NCI-H82 treated with DMSO at 0.1 percent for 48 hours (cell line): ENCODE results near the gene PLEKHA6.

Experiments used
- DNase-seq: peaks from one replicate; lab custom pipeline; 2025; ENCODE audit not compliant: unreplicated experiment; lab: John Stamatoyannopoulos, UW

Gene PLEKHA6

DNA sequence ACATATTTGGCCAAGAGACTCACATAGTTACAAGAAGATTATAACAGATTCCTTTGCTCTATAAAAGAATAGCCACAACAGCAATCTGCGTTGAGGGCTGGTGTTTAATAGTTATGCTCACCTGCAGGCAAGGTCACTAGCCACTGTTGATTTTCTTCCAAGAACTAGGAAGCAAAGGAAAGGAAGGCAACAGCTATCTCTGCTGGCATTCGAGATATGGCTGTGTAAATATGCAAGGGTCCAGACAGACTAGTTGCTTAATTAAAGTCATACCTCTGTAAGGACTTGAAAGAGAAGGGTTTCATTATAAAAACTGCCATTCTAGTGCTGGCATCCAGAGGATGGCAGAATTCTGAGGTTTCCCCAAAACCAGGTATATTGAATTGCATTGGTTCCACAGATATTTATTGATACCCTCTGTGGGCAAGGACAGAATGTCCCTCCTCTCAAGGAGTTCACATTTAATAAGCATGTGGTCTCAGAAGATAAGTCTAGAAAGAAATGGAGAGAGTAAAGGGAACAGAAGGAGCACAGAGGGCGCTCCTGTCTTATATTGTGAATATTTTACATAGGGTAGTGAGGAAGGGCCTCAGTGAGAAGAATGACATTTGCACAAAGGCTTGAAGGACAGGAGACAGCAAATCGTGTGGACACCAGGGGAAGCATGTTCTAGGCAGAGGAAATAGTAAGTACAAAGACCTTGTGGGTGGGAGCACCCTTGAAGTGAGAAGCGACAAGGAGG is 23.6 kb upstream of the PLEKHA6 start:
- DNase-seq, result no peak

DNA sequence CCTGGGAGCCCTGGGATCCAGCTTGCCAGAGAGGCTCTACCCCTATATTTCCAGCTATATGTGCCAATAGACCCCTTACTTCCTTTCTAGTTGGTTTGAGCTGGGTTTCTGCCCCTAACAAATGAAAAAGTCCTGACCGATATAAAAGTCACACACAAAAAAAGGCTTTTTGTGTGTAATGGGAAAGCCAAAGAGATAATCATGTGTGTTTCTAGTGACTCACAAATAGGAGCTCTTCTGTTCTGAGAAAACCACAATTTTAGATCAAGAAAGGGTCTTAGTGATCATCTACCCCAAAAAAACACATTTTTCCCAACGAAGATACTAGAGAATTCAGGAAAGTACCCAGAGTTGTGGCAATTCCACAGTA is 23.0 kb upstream of the PLEKHA6 start:
- DNase-seq, result no peak

DNA sequence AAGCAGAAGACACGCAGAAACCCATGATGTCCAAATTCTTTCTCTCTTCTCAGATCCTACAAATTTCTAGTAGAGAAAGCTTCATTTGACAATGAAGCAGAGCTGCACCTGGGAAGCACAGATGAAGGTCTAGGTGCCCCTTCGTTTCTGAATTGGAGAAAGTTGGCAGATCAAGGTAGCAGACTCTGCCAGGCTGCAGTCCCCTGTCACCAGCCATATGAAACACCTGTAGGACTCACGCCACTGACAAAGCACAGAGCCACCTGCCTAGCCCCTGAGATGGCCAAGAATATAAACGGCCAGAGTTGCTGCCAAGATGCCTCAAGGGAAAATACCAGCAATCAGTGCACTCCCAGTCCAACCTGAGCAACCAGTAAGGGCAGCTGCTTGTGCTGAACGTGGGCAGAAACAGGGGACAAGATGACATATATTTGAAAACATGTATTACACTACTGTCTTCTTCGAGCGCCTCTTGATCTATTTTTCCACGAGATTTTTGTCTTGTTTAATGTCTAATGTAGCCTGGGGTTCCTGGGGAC is 20.6 kb upstream of the PLEKHA6 start:
- DNase-seq, result no peak

DNA sequence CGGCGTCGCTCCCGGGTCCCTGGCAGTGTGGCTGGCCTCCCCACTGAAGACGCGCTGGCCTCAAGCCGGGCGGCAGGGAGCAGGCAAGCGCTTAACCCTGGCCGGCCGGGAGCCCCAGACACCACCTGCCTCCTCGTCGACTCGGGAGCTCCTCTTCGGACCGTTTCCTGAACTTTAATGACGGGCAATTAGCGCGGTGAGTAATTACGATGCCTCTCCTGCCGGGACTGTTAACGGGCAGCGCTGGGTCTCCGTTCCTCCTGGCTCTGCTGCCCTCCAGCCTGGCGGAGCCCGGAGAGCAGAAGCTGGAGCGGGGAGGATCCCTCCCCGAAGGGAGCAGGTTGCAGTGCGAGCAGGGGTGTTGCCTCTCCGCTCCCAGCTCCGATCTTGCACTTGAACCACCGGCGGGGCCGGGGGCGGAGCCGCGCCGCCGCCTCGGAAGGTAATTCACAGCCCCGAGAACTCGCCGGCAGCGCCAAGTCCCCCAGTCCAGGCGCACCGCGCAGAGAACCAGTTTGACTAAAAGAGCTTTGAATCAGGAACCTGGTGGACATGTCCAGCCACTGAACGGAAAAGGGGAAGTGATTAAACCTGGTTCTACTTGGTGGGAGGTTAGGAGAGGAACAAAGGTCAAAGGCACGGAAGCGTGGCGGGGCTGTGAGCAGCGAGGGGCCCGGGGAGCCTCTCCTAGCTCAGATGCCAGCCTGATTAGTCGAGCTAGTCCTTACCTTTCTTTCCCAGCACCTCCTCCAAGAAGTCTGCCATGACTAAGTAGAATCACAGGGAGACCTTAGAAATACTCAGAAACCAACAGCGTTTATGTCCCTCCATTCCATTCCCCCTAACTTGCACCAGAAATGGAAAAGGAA is 18.3 kb upstream of the PLEKHA6 start:
- DNase-seq, result no peak

DNA sequence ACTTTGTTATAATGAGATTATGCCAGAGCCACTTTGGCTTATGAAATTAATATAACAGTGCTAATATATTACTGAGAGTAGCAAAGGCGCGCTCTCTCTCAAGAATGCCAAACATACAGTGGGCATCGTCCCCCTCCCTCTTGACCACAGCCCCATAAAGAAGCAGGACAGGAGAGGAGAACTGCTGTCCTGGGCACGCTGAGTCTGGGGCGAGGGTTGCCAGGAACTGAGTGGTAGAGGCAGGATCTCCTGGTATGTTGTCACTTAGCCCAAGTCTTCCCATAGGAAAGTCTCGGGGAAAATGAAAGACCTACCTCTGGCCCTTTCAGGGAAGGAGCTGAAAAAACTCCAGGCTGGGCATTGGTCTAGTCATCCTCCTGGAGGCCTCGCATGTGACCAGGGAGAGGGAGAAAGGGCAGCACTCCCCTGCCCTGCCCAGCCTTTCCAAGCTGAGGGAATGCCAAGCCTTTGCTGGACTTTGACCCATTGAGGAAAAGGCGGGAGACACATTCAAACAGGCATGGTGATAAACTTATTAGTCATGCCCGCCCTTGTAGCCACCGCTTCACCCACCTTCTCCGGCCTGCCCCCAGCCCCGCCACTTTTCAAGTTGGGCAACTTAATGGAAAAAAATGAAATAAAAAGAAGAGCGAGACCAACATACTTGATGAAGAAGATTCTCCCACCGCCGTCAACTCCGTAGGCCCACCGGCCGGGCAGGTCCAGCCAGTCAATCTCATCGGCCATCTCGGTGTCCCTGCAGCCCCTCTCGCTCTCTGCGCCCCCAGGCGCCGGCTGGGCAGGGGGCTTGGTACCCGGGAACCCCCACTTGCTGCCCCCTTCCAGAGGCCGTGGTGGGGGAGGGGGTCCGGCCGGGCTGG is 17.4 kb upstream of the PLEKHA6 start:
- DNase-seq, result no peak

DNA sequence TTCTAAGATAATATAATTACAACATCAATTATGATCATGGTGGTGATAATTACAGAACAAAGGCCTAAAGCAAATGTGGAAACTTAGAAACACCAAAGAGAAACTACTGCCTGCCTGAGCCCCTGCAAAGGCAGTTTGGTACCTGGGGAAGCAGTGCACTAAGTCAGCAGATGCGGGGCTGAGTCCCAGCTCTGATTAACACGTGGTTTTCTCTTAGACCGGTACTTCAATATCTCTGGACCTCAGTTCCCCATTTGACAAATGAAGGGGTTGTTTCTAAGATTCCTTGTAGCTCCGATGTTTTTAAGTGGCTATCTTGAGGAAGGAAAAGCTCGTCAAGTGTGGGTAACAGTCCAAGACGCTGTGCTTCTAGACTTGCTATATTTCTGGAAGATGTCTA is 16.7 kb upstream of the PLEKHA6 start:
- DNase-seq, result no peak

DNA sequence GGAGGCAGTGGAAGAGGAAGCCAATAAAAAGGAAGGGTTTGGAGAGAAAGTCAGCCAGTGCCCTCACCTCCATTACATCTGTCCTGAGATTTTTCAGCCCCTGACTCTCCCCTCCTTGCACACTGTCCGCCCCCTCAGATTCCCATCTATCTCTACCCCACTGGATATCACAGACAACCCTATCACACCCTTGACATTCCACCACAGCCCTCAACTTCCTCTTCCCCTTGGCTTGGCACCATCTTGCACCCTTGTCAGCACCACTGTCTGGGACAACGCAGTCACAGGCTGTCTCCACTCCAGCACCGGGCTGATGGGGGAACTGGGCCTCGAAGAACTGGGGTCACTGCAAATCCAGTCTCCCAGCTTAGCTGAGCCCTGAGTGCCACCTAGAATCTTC is 14.2 kb upstream of the PLEKHA6 start:
- DNase-seq, result no peak

DNA sequence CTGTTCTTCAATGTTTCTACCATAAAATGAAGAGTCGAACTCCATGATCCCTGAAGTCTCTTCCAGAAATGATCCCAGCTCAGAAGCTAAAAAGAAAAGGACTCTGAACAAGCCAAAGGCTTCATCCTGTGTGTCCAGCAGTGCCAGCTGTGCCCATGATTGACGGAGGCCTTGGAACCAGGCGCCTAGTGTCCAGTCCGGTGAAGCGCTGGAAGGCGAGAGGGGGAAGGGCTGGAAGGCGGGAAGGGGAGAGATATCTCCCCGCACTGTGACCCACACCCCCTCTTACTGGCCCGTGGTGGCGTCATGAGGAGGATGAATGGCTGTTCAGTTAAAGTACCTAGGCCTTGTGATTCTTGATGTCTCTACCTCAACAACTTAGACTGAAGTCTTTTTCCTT is 10.4 kb upstream of the PLEKHA6 start:
- no peak for DNase-seq

DNA sequence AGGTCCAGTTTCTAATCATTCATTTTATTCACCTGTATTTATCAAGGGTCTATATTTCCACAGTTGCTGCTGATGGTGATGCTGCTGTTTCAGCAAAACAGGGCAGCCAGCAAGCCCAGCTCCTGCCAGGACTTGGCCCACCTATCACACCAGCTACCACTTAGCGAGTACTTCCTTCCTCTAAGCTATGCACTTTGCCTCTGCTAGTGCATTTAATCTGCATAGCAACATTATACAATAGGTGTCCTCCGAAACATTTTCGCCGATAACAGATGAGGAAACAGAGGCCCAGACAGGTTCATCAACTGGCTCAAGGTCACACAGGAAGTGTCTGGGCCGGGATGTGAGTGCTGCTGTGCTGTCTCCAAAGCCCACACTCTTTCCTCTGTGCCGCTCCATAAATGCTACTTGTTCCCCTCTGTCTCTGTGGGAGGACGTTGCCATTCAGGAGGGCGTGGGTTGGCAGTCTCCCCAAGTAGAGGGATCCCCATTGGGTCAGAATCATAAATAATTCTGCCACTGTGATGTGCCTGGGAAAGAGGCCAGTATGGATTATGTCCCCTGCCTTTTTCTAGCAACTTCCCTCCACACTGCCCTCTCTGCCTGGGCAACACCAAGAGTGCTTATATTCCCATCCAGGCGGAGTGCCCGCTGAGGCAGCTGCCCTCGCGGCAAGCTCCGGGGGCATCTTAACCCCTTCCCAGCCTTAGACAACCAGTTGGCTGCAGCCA is 9.4 kb upstream of the PLEKHA6 start:
- no peak for DNase-seq

DNA sequence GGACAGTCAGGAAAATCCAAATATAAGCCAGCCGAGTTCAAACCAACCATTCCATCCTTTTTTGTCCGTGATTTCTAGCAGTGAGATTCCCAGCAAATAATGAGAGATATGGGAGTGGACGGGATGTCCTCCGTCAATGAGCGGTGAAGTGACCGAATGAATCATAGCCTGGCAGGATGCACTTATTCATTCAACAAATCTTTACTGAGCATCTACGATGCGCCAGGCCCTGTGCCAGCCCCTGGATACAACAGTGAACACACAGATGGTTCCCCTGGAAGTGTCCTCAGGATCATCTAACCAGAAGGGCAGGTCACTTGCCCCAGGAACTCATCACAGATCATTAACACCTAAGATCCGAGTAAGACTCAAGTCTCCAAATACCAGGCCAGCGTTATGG is 8.2 kb upstream of the PLEKHA6 start:
- no peak for DNase-seq

DNA sequence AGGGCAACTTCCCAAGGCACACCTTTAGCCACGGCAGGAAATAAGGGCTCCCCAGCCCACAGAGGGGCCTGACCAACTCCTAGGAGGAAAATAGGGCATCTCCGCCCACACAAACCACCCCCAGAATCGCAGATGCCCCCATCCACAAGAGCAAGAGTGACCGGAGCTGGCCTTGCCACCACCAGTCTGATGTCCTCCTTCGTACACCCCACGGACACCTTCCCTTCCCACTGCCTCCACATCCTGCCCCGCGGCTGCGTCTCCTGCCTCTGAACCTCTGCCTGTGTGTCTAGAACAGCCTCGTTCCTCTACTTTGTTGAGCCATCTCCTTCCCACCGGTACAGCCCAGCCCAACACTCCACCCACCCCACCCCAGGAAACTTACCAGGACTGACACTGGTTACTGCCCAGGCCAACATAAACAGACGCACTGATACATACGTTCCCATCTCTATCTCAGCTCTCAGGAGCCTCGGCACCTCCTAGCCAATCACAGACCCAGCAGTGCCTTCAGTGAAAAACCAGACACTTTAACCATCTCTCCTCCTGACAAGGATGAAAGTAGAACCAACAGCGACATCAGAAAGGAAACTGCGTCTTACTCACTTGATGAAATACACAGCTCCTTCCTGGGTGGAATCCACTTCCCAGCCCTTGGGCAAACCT is 7.6 kb upstream of the PLEKHA6 start:
- no peak for DNase-seq

DNA sequence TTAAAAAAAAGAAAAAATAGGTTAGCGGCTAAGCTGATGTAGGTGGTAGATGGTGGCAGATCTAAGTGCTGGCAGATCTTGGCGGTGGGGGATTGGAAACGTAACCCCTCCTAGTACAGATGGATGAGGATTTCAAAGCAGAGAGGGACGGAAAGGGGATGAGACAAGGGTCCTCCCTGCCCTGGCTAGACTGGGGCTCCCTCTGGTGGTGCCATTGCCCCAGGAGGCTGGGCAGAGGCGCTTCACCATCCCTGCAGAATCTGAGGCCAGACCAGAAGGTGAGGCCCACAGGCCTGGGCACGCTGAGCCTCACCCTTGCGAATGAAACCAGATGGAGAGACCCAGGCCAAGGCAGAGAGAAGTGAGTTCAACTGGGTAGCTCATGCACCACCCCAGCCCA is 7.0 kb upstream of the PLEKHA6 start:
- DNase-seq, result no peak

DNA sequence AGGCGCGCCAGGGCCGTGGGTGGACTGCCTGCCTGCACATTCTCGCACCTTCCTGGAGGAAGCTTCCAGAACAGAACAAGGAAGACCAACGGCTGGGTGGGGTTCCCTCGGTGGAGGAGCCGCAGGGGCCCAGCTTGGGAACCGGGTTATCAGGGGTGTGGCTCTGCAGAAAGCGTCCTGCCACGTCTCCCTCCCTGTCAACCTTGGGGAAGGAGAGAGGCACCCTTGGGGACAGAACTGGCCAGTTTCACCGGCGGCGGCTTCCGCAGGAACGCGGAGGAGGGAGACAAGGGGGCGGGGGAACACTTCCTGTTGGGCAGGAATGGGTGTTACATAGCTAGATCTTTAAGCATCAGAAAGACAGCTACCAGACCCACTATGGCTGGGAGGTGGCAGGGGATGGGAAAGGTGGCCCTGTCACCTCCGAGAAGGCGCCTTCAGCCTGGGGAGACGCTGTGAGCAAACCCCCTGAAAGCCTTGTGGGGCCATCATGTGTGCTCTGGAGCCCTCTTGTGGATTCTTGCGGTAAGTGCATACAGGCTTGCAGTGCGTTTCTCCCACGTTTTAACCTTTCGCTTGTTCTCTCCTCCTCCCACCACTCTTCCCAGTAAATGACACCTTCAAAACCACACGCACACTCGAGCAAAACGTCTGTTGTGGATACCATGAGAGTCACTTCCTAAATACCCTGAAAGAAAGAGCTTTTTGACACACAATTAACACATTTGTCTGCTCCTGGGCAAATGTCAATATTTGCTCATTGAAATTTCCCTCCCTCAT is 3.8 kb upstream of the PLEKHA6 start:
- DNase-seq, result peak; percentile 71

DNA sequence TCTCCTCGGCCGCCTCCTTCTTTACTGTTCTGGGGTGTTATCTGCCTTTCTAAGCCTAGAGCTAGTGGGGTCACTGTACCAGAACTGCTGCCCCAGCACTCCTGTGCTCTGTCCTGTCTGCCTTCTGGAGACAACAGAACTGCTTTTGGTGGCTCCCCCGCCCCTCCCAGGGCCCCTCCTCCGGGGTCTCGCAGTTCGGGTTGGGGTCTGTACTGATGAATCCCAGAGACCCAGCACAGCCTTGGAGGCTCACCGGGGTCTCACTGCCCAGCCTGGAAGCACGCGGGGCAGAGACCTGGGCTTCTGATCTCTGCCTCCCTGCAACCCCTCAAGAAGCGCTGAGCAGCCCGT is 3.2 kb upstream of the PLEKHA6 start:
- DNase-seq, result no peak

DNA sequence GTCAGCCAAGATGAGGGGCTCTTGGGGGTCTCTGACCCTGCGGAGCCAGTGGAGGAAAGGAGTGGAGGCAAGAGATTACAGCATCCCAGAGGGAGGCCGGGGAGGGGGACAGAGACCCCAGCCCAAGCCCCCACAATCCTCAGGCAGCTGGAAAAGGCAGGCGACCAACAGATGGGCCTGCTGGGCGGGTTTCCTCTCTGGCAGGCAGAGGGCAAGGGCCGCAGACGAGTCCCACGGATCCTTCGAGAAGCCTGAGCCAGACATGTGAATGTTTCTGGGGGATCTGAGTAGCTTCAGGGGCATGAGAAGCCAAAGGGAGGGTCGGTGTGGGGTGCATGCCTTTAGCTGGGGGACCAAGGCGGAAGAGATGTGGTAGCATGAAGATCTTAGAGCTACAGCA is 2.1 kb upstream of the PLEKHA6 start:
- no peak for DNase-seq

DNA sequence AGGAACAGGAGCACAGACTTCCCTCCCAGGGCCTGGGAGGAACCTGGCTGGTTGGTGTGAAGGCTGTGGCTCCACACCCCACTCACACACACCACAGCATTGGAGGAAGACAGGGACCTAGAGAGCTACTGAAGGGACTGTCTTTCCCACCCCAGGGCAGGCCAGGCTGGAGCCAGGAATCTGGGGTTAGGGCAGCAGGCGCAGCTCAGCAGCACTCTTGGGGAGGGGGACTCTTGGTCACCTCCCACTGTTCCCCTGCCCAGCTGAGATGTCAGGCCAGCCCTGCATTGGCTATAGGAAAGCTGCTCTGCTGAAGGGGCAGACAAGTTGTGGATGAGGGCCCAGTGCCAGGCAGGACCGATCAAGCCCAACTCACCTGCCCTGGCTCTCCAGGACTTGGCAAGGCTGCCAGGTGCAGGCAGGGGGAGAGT is 1.6 kb upstream of the PLEKHA6 start:
- no peak for DNase-seq

DNA sequence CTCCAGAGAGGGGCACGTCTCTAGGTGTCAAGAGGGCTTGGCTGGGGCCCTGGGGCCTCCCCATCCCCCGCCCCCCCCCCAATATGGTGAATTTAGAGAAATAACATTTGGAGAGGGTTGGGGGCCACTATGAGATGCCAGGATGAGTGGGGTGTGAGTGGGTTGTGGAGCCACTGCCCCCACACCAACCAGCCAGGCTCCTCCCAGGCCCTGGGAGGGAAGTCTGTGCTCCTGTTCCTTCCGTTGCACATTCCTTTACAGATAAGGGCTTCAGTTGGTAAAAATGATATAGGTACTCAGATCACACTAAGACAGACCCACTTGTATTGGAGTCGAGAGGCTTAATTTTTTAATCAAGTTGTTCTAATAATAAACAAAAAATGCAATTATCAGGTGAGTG is 585 bp upstream of the PLEKHA6 start:
- no peak for DNase-seq

DNA sequence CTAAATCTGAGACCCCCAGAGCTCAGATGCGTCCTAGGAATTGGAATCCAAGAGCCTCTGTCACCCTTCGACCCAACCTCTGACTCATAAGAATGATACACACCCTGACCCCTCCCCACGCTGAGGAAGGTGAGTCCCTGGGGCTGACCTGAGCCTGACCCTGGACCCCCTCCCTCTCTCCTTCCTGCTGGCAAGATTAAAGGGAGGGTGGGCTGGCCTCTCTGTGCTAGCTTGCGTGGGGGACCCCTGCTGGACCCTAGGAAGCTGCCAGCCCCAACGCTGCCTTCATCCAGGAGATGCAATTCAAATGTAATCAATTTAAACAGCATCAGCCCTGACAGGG is 627 bp downstream of the PLEKHA6 start:
- no peak for DNase-seq

DNA sequence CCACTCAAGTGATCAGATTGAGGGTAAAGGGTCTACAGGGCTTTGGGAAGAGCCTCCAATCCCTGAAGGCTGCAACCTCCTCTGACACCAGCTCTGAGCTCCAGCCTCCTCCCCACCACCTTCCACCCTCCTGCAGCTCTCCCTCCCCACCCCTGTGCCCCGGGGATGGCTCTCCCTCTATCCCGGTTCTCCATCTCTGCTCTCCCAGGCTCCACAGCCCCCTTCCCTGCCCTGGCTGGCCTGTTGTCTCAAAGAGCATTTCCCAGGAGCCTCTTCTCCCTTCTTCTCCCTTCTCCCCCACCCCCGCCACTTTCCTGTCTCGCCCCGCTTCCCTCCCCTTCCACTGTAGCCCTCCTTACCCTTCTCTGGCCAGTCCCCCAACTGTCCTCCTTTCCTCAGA is 1.1 kb downstream of the PLEKHA6 start:
- DNase-seq, result no peak
